K562 (cell line): ENCODE data around the gene POLA1. TPM values are rescaled to one million over a fixed set of nuclear protein-coding genes. Genes with fewer than 3 reads are reported as not detected.

ENCODE experiments used
- ATAC-seq: fragments of 200-7000 bp; cut with Tn5 transposase; 3 replicates; pipeline ENCODE4 v1.9.1; 2020; ENCODE audit warnings: moderate library complexity
- BruUV-seq: library from RNA; stranded (reverse); fragments of 400-500 nt; replicated peaks from 2 replicates; lab custom pipeline; 2021; lab: Mats Ljungman, UMichigan
- CTCF ChIA-PET: fragments of 300-600 bp; formaldehyde crosslinking; extraction: SDS; loops from one replicate; lab custom pipeline; 2021; ENCODE audit warnings: low intra/inter-chr PET ratio; lab: Yijun Ruan, JAX
- POLR2A ChIA-PET: fragments of 300-600, 350-650 bp; sonication (Branson Sonifier 250); formaldehyde crosslinking; extraction: SDS; loops from one replicate; lab custom pipeline; 2021; ENCODE audit warnings: antibody characterized with exemption, inconsistent platforms; lab: Yijun Ruan, JAX
- DNase-seq, 4 experiments: peaks; one replicate each; pipeline versions ENCODE4 v3.0.0 to v3.0.0-alpha.2; 2011 to 2018; ENCODE audit warnings: low spot score in 3 of 4, mixed read lengths in 3 of 4; ENCODE audit errors: extremely low read depth in 1 of 4
- FAIRE-seq: peaks from 2 replicates; lab custom pipeline; 2011; peaks lifted over from hg19 to GRCh38; lab: Jason Lieb, UNC
- H2AFZ ChIP-seq: 2 replicates; pipeline ENCODE4 v1.6.0; 2011; ENCODE audit warnings: low read depth, low read length, control low read depth, inconsistent platforms
- H3K27ac ChIP-seq: fragments of 200-600 bp; 3 replicates; pipeline ENCODE4 v1.8.0; 2011; ENCODE audit warnings: low read depth, mild to moderate bottlenecking, control low read depth, inconsistent platforms, low read length, moderate library complexity, mixed read lengths; ENCODE audit errors: extremely low read depth
- H3K27me3 ChIP-seq, 2 experiments: fragments of 300-600 bp in 1 of 2; 2 replicates in 1 of 2; 3 replicates in 1 of 2; pipeline versions ENCODE4 v1.6.0 to v1.8.0; 2011; ENCODE audit warnings: inconsistent platforms in 2 of 2, low read length in 2 of 2, mild to moderate bottlenecking in 1 of 2, mixed read lengths in 1 of 2, moderate library complexity in 1 of 2; ENCODE audit not compliant: control insufficient read depth in 2 of 2, insufficient read depth in 2 of 2
- H3K36me3 ChIP-seq: fragments of 300-600 bp; 3 replicates; pipeline ENCODE4 v1.8.0; 2011; ENCODE audit warnings: mild to moderate bottlenecking, low read length, inconsistent platforms; ENCODE audit not compliant: control insufficient read depth, insufficient read depth
- H3K4me1 ChIP-seq, 2 experiments: fragments of 200-600 bp in 1 of 2; replicated peaks in 1 of 2; 2 replicates in 1 of 2; 3 replicates in 1 of 2; pipeline versions ENCODE4 v1.5.1 to v1.8.0; 2011; ENCODE audit warnings: inconsistent platforms in 2 of 2, low read length in 2 of 2, mild to moderate bottlenecking in 1 of 2, mixed read lengths in 1 of 2, moderate library complexity in 1 of 2; ENCODE audit not compliant: control insufficient read depth in 2 of 2, insufficient read depth in 2 of 2
- H3K4me2 ChIP-seq: 2 replicates; pipeline ENCODE4 v1.6.1; 2011; ENCODE audit warnings: low read length, control low read depth, inconsistent platforms, mixed read lengths; ENCODE audit not compliant: insufficient read depth
- H3K4me3 ChIP-seq: fragments of 200-600 bp; sonication (generic), shearing (Covaris generic); 2 replicates; pipeline ENCODE4 v1.5.1; 2016; ENCODE audit warnings: control low read depth, inconsistent platforms
- H3K79me2 ChIP-seq: fragments of 200-600 bp; 3 replicates; pipeline ENCODE4 v1.8.0; 2011; ENCODE audit warnings: low read length, inconsistent platforms; ENCODE audit not compliant: control insufficient read depth, insufficient read depth
- H3K9ac ChIP-seq, 2 experiments: 2 replicates each; pipeline versions ENCODE4 v1.6.0 to v1.6.1; 2011; ENCODE audit warnings: low read depth in 2 of 2, low read length in 2 of 2, control low read depth in 1 of 2, inconsistent platforms in 1 of 2, mild to moderate bottlenecking in 1 of 2, mixed read lengths in 1 of 2; ENCODE audit not compliant: insufficient read depth in 1 of 2
- H3K9me1 ChIP-seq: one replicate; pipeline ENCODE4 v1.6.0; 2011; ENCODE audit warnings: inconsistent platforms, mild to moderate bottlenecking, low read length, moderate library complexity; ENCODE audit not compliant: control insufficient read depth, insufficient read depth
- H3K9me3 ChIP-seq: replicated peaks from 2 replicates; pipeline ENCODE4 v1.5.1; 2011; ENCODE audit warnings: low read depth, low read length, inconsistent platforms; ENCODE audit not compliant: control insufficient read depth, insufficient read depth
- H4K20me1 ChIP-seq: replicated peaks from 2 replicates; pipeline ENCODE4 v1.6.1; 2011; ENCODE audit warnings: low read length, inconsistent platforms, mixed read lengths; ENCODE audit not compliant: control insufficient read depth, insufficient read depth
- HOXB6 ChIP-seq: fragments of 250-450 bp; sonication (Bioruptor Pico); IDR thresholded peaks from 2 replicates; pipeline ENCODE4 v1.5.1; 2022; ENCODE audit warnings: mild to moderate bottlenecking, borderline replicate concordance
- RBM15 ChIP-seq: fragments of 200-400 bp; formaldehyde crosslinking; IDR thresholded peaks from 2 replicates; pipeline ENCODE4 v1.6.1; 2018; ENCODE audit warnings: mild to moderate bottlenecking, low read length, moderate library complexity; ENCODE audit not compliant: insufficient read depth
- RBM25 ChIP-seq: fragments of 200-400 bp; formaldehyde crosslinking; IDR thresholded peaks from 2 replicates; pipeline ENCODE4 v1.6.1; 2018; ENCODE audit warnings: low read length, low read depth, moderate library complexity; ENCODE audit not compliant: severe bottlenecking
- ZNF133 ChIP-seq: fragments of 250-450 bp; sonication (Bioruptor Pico); IDR thresholded peaks from 2 replicates; pipeline ENCODE4 v1.4.0; 2020; ENCODE audit warnings: mild to moderate bottlenecking
- ZNF146 ChIP-seq: IDR thresholded peaks from one replicate; pipeline ENCODE4 v1.6.1; 2018; ENCODE audit warnings: missing compliant biosample characterization; ENCODE audit not compliant: unreplicated experiment
- ZNF24 ChIP-seq: fragments of 450-650 bp; IDR thresholded peaks from 2 replicates; pipeline ENCODE4 v1.6.1; 2016
- ZNF586 ChIP-seq: fragments of 450-650 bp; formaldehyde crosslinking; conservative IDR thresholded peaks from 2 replicates; pipeline ENCODE4 v1.4.0; 2020; ENCODE audit warnings: mild to moderate bottlenecking, moderate library complexity
- WGBS: fragments of 100-300 bp; shearing (Covaris generic); methylation state at CpG from one replicate; pipeline ENCODE4 v1.1.6; 2016; ENCODE audit warnings: low coverage, mixed read lengths; ENCODE audit not compliant: insufficient coverage; ENCODE audit errors: missing lambda C conversion rate; 5-methylcytosine and 5-hydroxymethylcytosine counted together
- in situ Hi-C: fragments of 300-500 bp; cut with MboI; formaldehyde crosslinking; loops from 4 replicates; pipeline ENCODE4 v1.15.0; 2018; ENCODE audit warnings: inconsistent platforms, mixed read lengths
- intact Hi-C: fragments of 100-400 bp; cut with micrococcal nuclease; formaldehyde crosslinking; loops from 2 replicates; pipeline ENCODE4 v1.14.2; 2022
- polyA plus RNA-seq, 8 experiments: library from polyadenylated mRNA; depleted of rRNA in 4 of 8; stranded (reverse) in 5 of 8; unstranded in 3 of 8; fragments of >200 nt; fragmentation: Nextera tagmentation in 2 of 8; fragmentation: Illumina TruSeq in 1 of 8; extraction: Ambion mirVana in 2 of 8; extraction: Trizol in 1 of 8; gene quantifications; 2 replicates each; pipeline versions ENCODE4 v1.2.1 to v1.2.3, GENCODE V29; 2011 to 2014; ENCODE audit warnings: inconsistent platforms in 1 of 8, missing spikeins in 1 of 8
- total RNA-seq, 7 experiments: library from RNA; depleted of rRNA in 6 of 7; stranded (reverse); fragments of >200 nt in 6 of 7; fragmentation: Illumina TruSeq in 2 of 7; extraction: Trizol in 2 of 7; gene quantifications; 2 replicates each; pipeline versions ENCODE4 v1.2.1 to v1.2.3, GENCODE V29; 2011 to 2021; ENCODE audit warnings: low replicate concordance in 1 of 7
- TF ChIP-seq, protein P1 (sequence below), 3 experiments: fragments of 200-800 bp in 1 of 3; fragments of 250-450 bp in 1 of 3; fragments of 450-650 bp in 1 of 3; sonication (Bioruptor Pico) in 1 of 3; sonication (Bioruptor generic) in 1 of 3; formaldehyde crosslinking in 1 of 3; IDR thresholded peaks; 2 replicates each; pipeline versions ENCODE4 v1.6.1 to v1.8.0; 2016 to 2022; ENCODE audit warnings: mild to moderate bottlenecking in 2 of 3, missing genetic modification characterization in 2 of 3, missing compliant biosample characterization in 1 of 3, moderate library complexity in 1 of 3
- TF ChIP-seq, protein P2 (sequence below): fragments of 250-450 bp; sonication (Bioruptor Pico); IDR thresholded peaks from 2 replicates; pipeline ENCODE4 v1.9.0; 2021; ENCODE audit warnings: mild to moderate bottlenecking
- TF ChIP-seq, protein P3 (sequence below): fragments of 250-450 bp; sonication (Bioruptor Pico); IDR thresholded peaks from 2 replicates; pipeline ENCODE4 v1.8.0; 2021; ENCODE audit warnings: borderline replicate concordance, mild to moderate bottlenecking, moderate library complexity; ENCODE audit not compliant: poor library complexity, severe bottlenecking
- TF ChIP-seq, protein P4 (sequence below), 2 experiments: IDR thresholded peaks; 2 replicates each; pipeline ENCODE4 v1.6.1; 2011; ENCODE audit warnings: borderline replicate concordance in 1 of 2, control low read depth in 1 of 2, low read depth in 1 of 2, low read length in 1 of 2, mild to moderate bottlenecking in 1 of 2, mixed read lengths in 1 of 2, moderate library complexity in 1 of 2; ENCODE audit not compliant: insufficient read depth in 1 of 2, insufficient read length in 1 of 2, poor library complexity in 1 of 2, severe bottlenecking in 1 of 2; ENCODE audit errors: extremely low read depth in 1 of 2
- TF ChIP-seq, protein P5 (sequence below): sonication (generic); formaldehyde crosslinking; IDR thresholded peaks from 2 replicates; pipeline ENCODE4 v1.8.0; 2023; ENCODE audit warnings: mild to moderate bottlenecking, missing genetic modification reagents

Gene POLA1
- total and polyA plus RNA-seq, 9 of the 15 experiments (the other 6 are each of a cell fraction or from before 2014, with no cell fraction given) = 8.6 to 48.4 (median 27.4) TPM

DNA sequence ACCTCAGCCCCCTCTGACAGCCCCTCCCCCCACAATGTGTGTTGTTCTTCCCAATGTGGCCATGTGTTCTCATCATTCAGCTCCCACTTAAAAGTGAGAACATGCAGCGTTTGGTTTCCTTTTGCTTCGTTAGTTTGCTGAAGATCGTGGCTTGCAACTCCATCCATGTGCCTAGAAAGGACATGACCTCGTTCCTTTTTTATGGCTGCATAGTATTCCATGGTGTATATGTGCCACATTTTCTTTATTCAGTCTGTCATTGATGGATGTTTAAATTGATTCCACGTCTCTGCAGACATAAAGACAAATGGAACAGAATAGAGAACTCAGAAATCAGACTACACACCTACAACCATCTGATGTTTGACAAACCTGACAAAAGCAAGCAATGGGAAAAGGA is 276.1 kb downstream of the POLA1 start:
- no peaks in the 10 kb centered on the region for H3K9me1 ChIP-seq
- H2AFZ ChIP-seq = no peak overlapping the region
- in situ Hi-C loops = no loop called here
- CTCF ChIA-PET = no interaction called here
- no peak overlapping the region for H3K27ac ChIP-seq
- POLR2A ChIA-PET = no interaction called here
- no peaks in the 10 kb centered on the region for H3K27me3 ChIP-seq
- no peak for TF ChIP-seq HOXB6
- TF ChIP-seq ZNF586 (CRISPR knock-in tag) = no peak
- TF ChIP-seq, protein P1, sequence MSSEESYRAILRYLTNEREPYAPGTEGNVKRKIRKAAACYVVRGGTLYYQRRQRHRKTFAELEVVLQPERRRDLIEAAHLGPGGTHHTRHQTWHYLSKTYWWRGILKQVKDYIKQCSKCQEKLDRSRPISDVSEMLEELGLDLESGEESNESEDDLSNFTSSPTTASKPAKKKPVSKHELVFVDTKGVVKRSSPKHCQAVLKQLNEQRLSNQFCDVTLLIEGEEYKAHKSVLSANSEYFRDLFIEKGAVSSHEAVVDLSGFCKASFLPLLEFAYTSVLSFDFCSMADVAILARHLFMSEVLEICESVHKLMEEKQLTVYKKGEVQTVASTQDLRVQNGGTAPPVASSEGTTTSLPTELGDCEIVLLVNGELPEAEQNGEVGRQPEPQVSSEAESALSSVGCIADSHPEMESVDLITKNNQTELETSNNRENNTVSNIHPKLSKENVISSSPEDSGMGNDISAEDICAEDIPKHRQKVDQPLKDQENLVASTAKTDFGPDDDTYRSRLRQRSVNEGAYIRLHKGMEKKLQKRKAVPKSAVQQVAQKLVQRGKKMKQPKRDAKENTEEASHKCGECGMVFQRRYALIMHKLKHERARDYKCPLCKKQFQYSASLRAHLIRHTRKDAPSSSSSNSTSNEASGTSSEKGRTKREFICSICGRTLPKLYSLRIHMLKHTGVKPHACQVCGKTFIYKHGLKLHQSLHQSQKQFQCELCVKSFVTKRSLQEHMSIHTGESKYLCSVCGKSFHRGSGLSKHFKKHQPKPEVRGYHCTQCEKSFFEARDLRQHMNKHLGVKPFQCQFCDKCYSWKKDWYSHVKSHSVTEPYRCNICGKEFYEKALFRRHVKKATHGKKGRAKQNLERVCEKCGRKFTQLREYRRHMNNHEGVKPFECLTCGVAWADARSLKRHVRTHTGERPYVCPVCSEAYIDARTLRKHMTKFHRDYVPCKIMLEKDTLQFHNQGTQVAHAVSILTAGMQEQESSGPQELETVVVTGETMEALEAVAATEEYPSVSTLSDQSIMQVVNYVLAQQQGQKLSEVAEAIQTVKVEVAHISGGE (CRISPR knock-in tag; IDR thresholded peaks at IDR 0.05) = no peak
- TF ChIP-seq ZNF146 = peak; percentile 89
- TF ChIP-seq, protein P2, sequence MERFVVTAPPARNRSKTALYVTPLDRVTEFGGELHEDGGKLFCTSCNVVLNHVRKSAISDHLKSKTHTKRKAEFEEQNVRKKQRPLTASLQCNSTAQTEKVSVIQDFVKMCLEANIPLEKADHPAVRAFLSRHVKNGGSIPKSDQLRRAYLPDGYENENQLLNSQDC (CRISPR knock-in tag) = no peak
- TF ChIP-seq, protein P3, sequence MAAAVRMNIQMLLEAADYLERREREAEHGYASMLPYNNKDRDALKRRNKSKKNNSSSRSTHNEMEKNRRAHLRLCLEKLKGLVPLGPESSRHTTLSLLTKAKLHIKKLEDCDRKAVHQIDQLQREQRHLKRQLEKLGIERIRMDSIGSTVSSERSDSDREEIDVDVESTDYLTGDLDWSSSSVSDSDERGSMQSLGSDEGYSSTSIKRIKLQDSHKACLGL (CRISPR knock-in tag) = no peak
- TF ChIP-seq ZNF133 (CRISPR knock-in tag) = no peak
- TF ChIP-seq, protein P4, sequence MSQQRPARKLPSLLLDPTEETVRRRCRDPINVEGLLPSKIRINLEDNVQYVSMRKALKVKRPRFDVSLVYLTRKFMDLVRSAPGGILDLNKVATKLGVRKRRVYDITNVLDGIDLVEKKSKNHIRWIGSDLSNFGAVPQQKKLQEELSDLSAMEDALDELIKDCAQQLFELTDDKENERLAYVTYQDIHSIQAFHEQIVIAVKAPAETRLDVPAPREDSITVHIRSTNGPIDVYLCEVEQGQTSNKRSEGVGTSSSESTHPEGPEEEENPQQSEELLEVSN (IDR thresholded peaks at IDR 0.05; ENCODE audit: borderline replicate concordance in 1 of 2, extremely low read depth in 1 of 2, insufficient read depth in 1 of 2, insufficient read length in 1 of 2, low read depth in 1 of 2, low read length in 1 of 2, poor library complexity in 1 of 2, severe bottlenecking in 1 of 2) = no peak
- TF ChIP-seq RBM15 = no peak
- no peak for TF ChIP-seq ZNF24
- TF ChIP-seq RBM25 = peak; percentile 21
- TF ChIP-seq, protein P5, sequence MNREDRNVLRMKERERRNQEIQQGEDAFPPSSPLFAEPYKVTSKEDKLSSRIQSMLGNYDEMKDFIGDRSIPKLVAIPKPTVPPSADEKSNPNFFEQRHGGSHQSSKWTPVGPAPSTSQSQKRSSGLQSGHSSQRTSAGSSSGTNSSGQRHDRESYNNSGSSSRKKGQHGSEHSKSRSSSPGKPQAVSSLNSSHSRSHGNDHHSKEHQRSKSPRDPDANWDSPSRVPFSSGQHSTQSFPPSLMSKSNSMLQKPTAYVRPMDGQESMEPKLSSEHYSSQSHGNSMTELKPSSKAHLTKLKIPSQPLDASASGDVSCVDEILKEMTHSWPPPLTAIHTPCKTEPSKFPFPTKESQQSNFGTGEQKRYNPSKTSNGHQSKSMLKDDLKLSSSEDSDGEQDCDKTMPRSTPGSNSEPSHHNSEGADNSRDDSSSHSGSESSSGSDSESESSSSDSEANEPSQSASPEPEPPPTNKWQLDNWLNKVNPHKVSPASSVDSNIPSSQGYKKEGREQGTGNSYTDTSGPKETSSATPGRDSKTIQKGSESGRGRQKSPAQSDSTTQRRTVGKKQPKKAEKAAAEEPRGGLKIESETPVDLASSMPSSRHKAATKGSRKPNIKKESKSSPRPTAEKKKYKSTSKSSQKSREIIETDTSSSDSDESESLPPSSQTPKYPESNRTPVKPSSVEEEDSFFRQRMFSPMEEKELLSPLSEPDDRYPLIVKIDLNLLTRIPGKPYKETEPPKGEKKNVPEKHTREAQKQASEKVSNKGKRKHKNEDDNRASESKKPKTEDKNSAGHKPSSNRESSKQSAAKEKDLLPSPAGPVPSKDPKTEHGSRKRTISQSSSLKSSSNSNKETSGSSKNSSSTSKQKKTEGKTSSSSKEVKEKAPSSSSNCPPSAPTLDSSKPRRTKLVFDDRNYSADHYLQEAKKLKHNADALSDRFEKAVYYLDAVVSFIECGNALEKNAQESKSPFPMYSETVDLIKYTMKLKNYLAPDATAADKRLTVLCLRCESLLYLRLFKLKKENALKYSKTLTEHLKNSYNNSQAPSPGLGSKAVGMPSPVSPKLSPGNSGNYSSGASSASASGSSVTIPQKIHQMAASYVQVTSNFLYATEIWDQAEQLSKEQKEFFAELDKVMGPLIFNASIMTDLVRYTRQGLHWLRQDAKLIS (CRISPR knock-in tag) = no peak
- H3K79me2 ChIP-seq = no peaks in the 10 kb centered on the region
- H3K9me3 ChIP-seq = no peaks in the 10 kb centered on the region
- no peak for DNase-seq
- H3K9ac ChIP-seq = no peak overlapping the region
- 88% methylated on average over 3 of the region's 5 CpGs for WGBS
- no peak for FAIRE-seq
- intact Hi-C loops = no loop called here
- no peak for ATAC-seq
- H4K20me1 ChIP-seq = no peaks in the 10 kb centered on the region
- no peaks in the 10 kb centered on the region for H3K4me1 ChIP-seq
- H3K36me3 ChIP-seq = no peaks in the 10 kb centered on the region
- H3K4me2 ChIP-seq = no peak overlapping the region
- H3K4me3 ChIP-seq = no peak overlapping the region
- no TSS peak for BruUV-seq
